GM15510 (cell line): ENCODE results near the gene OXNAD1.

Source experiments
- POLR2A ChIP-seq: IDR thresholded peaks from 3 replicates; pipeline ENCODE4 v1.6.1; 2011; ENCODE audit warnings: borderline replicate concordance; ENCODE audit not compliant: insufficient read length; ENCODE audit errors: extremely low read depth

Gene OXNAD1

GRCh38 chr3:16286161-16286560, 21.1 kb downstream of the OXNAD1 start:
- no peak for TF ChIP-seq POLR2A

GRCh38 chr3:16286751-16287543, 21.9 kb downstream of the OXNAD1 start:
- TF ChIP-seq POLR2A = no peak

- TF ChIP-seq POLR2A = no peak
Measured at GRCh38 chr3:16288664-16289063, 23.7 kb downstream of the OXNAD1 start.

GRCh38 chr3:16289144-16289889, 24.3 kb downstream of the OXNAD1 start:
- TF ChIP-seq POLR2A = no peak

- no peak for TF ChIP-seq POLR2A
Measured at GRCh38 chr3:16290007-16290826, 25.2 kb downstream of the OXNAD1 start.

GRCh38 chr3:16290827-16291196, 25.8 kb downstream of the OXNAD1 start:
- TF ChIP-seq POLR2A = no peak

- TF ChIP-seq POLR2A = no peak
Measured at GRCh38 chr3:16294844-16295243, 29.8 kb downstream of the OXNAD1 start.

GRCh38 chr3:16295298-16295890, 30.4 kb downstream of the OXNAD1 start:
- no peak for TF ChIP-seq POLR2A

GRCh38 chr3:16297997-16298885, 33.2 kb downstream of the OXNAD1 start:
- no peak for TF ChIP-seq POLR2A

GRCh38 chr3:16298891-16299290, 33.9 kb downstream of the OXNAD1 start:
- no peak for TF ChIP-seq POLR2A

GRCh38 chr3:16299746-16300145, 34.7 kb downstream of the OXNAD1 start:
- TF ChIP-seq POLR2A = no peak

GRCh38 chr3:16300307-16300706, 35.3 kb downstream of the OXNAD1 start:
- no peak for TF ChIP-seq POLR2A

GRCh38 chr3:16300881-16301359, 35.9 kb downstream of the OXNAD1 start:
- no peak for TF ChIP-seq POLR2A

GRCh38 chr3:16301507-16301906, 36.5 kb downstream of the OXNAD1 start:
- no peak for TF ChIP-seq POLR2A
